K562 (cell line): ENCODE data around the gene AGMO. TPM values are rescaled to one million over a fixed set of nuclear protein-coding genes. Genes with fewer than 3 reads are reported as not detected.

Experiments
- ATAC-seq: fragments of 200-7000 bp; cut with Tn5 transposase; 3 replicates; pipeline ENCODE4 v1.9.1; 2020; ENCODE audit warnings: moderate library complexity
- BruUV-seq: library from RNA; stranded (reverse); fragments of 400-500 nt; replicated peaks from 2 replicates; lab custom pipeline; 2021; lab: Mats Ljungman, UMichigan
- CTCF ChIA-PET: fragments of 300-600 bp; formaldehyde crosslinking; extraction: SDS; loops from one replicate; lab custom pipeline; 2021; ENCODE audit warnings: low intra/inter-chr PET ratio; lab: Yijun Ruan, JAX
- POLR2A ChIA-PET: fragments of 300-600, 350-650 bp; sonication (Branson Sonifier 250); formaldehyde crosslinking; extraction: SDS; loops from one replicate; lab custom pipeline; 2021; ENCODE audit warnings: antibody characterized with exemption, inconsistent platforms; lab: Yijun Ruan, JAX
- DNase-seq, 4 experiments: peaks; one replicate each; pipeline versions ENCODE4 v3.0.0 to v3.0.0-alpha.2; 2011 to 2018; ENCODE audit warnings: low spot score in 3 of 4, mixed read lengths in 3 of 4; ENCODE audit errors: extremely low read depth in 1 of 4
- FAIRE-seq: peaks from 2 replicates; lab custom pipeline; 2011; peaks lifted over from hg19 to GRCh38; lab: Jason Lieb, UNC
- H2AFZ ChIP-seq: 2 replicates; pipeline ENCODE4 v1.6.0; 2011; ENCODE audit warnings: low read depth, low read length, control low read depth, inconsistent platforms
- H3K27ac ChIP-seq: fragments of 200-600 bp; 3 replicates; pipeline ENCODE4 v1.8.0; 2011; ENCODE audit warnings: low read depth, mild to moderate bottlenecking, control low read depth, inconsistent platforms, low read length, moderate library complexity, mixed read lengths; ENCODE audit errors: extremely low read depth
- H3K27me3 ChIP-seq, 2 experiments: fragments of 300-600 bp in 1 of 2; 2 replicates in 1 of 2; 3 replicates in 1 of 2; pipeline versions ENCODE4 v1.6.0 to v1.8.0; 2011; ENCODE audit warnings: inconsistent platforms in 2 of 2, low read length in 2 of 2, mild to moderate bottlenecking in 1 of 2, mixed read lengths in 1 of 2, moderate library complexity in 1 of 2; ENCODE audit not compliant: control insufficient read depth in 2 of 2, insufficient read depth in 2 of 2
- H3K36me3 ChIP-seq: fragments of 300-600 bp; 3 replicates; pipeline ENCODE4 v1.8.0; 2011; ENCODE audit warnings: mild to moderate bottlenecking, low read length, inconsistent platforms; ENCODE audit not compliant: control insufficient read depth, insufficient read depth
- H3K4me1 ChIP-seq, 2 experiments: fragments of 200-600 bp in 1 of 2; replicated peaks in 1 of 2; 2 replicates in 1 of 2; 3 replicates in 1 of 2; pipeline versions ENCODE4 v1.5.1 to v1.8.0; 2011; ENCODE audit warnings: inconsistent platforms in 2 of 2, low read length in 2 of 2, mild to moderate bottlenecking in 1 of 2, mixed read lengths in 1 of 2, moderate library complexity in 1 of 2; ENCODE audit not compliant: control insufficient read depth in 2 of 2, insufficient read depth in 2 of 2
- H3K4me2 ChIP-seq: 2 replicates; pipeline ENCODE4 v1.6.1; 2011; ENCODE audit warnings: low read length, control low read depth, inconsistent platforms, mixed read lengths; ENCODE audit not compliant: insufficient read depth
- H3K4me3 ChIP-seq: fragments of 200-600 bp; sonication (generic), shearing (Covaris generic); 2 replicates; pipeline ENCODE4 v1.5.1; 2016; ENCODE audit warnings: control low read depth, inconsistent platforms
- H3K79me2 ChIP-seq: fragments of 200-600 bp; 3 replicates; pipeline ENCODE4 v1.8.0; 2011; ENCODE audit warnings: low read length, inconsistent platforms; ENCODE audit not compliant: control insufficient read depth, insufficient read depth
- H3K9ac ChIP-seq, 2 experiments: 2 replicates each; pipeline versions ENCODE4 v1.6.0 to v1.6.1; 2011; ENCODE audit warnings: low read depth in 2 of 2, low read length in 2 of 2, control low read depth in 1 of 2, inconsistent platforms in 1 of 2, mild to moderate bottlenecking in 1 of 2, mixed read lengths in 1 of 2; ENCODE audit not compliant: insufficient read depth in 1 of 2
- H3K9me1 ChIP-seq: one replicate; pipeline ENCODE4 v1.6.0; 2011; ENCODE audit warnings: inconsistent platforms, mild to moderate bottlenecking, low read length, moderate library complexity; ENCODE audit not compliant: control insufficient read depth, insufficient read depth
- H3K9me3 ChIP-seq: replicated peaks from 2 replicates; pipeline ENCODE4 v1.5.1; 2011; ENCODE audit warnings: low read depth, low read length, inconsistent platforms; ENCODE audit not compliant: control insufficient read depth, insufficient read depth
- H4K20me1 ChIP-seq: replicated peaks from 2 replicates; pipeline ENCODE4 v1.6.1; 2011; ENCODE audit warnings: low read length, inconsistent platforms, mixed read lengths; ENCODE audit not compliant: control insufficient read depth, insufficient read depth
- FOSL1 ChIP-seq: fragments of 200-800 bp; sonication (Bioruptor generic); conservative IDR thresholded peaks from 2 replicates; pipeline ENCODE4 v1.6.1; 2016; ENCODE audit warnings: missing genetic modification characterization, missing compliant biosample characterization
- GTF3C2 ChIP-seq: IDR thresholded peaks from 3 replicates; pipeline ENCODE4 v1.6.1; 2011; ENCODE audit warnings: borderline replicate concordance, mild to moderate bottlenecking, moderate library complexity; ENCODE audit not compliant: insufficient read length; ENCODE audit errors: extremely low read depth
- HES1 ChIP-seq: fragments of 450-650 bp; IDR thresholded peaks from 2 replicates; pipeline ENCODE4 v1.6.1; 2016; ENCODE audit warnings: low read depth, mild to moderate bottlenecking, moderate library complexity
- POLR2G ChIP-seq: fragments of 200-400 bp; formaldehyde crosslinking; IDR thresholded peaks from 2 replicates; pipeline ENCODE4 v1.6.1; 2017; ENCODE audit warnings: low read depth, mild to moderate bottlenecking, antibody characterized with exemption, low read length, moderate library complexity
- ZNF512 ChIP-seq: IDR thresholded peaks from 2 replicates; pipeline ENCODE4 v1.6.1; 2016; ENCODE audit warnings: missing genetic modification characterization, missing compliant biosample characterization
- ZNF644 ChIP-seq: fragments of 200-800 bp; sonication (Bioruptor generic); IDR thresholded peaks from 2 replicates; pipeline ENCODE4 v1.6.1; 2016; ENCODE audit warnings: low read depth, missing genetic modification characterization, missing compliant biosample characterization
- WGBS: fragments of 100-300 bp; shearing (Covaris generic); methylation state at CpG from one replicate; pipeline ENCODE4 v1.1.6; 2016; ENCODE audit warnings: low coverage, mixed read lengths; ENCODE audit not compliant: insufficient coverage; ENCODE audit errors: missing lambda C conversion rate; 5-methylcytosine and 5-hydroxymethylcytosine counted together
- in situ Hi-C: fragments of 300-500 bp; cut with MboI; formaldehyde crosslinking; loops from 4 replicates; pipeline ENCODE4 v1.15.0; 2018; ENCODE audit warnings: inconsistent platforms, mixed read lengths
- intact Hi-C: fragments of 100-400 bp; cut with micrococcal nuclease; formaldehyde crosslinking; loops from 2 replicates; pipeline ENCODE4 v1.14.2; 2022
- polyA plus RNA-seq, 8 experiments: library from polyadenylated mRNA; depleted of rRNA in 4 of 8; stranded (reverse) in 5 of 8; unstranded in 3 of 8; fragments of >200 nt; fragmentation: Nextera tagmentation in 2 of 8; fragmentation: Illumina TruSeq in 1 of 8; extraction: Ambion mirVana in 2 of 8; extraction: Trizol in 1 of 8; gene quantifications; 2 replicates each; pipeline versions ENCODE4 v1.2.1 to v1.2.3, GENCODE V29; 2011 to 2014; ENCODE audit warnings: inconsistent platforms in 1 of 8, missing spikeins in 1 of 8
- total RNA-seq, 7 experiments: library from RNA; depleted of rRNA in 6 of 7; stranded (reverse); fragments of >200 nt in 6 of 7; fragmentation: Illumina TruSeq in 2 of 7; extraction: Trizol in 2 of 7; gene quantifications; 2 replicates each; pipeline versions ENCODE4 v1.2.1 to v1.2.3, GENCODE V29; 2011 to 2021; ENCODE audit warnings: low replicate concordance in 1 of 7

Gene AGMO
- total and polyA plus RNA-seq, 9 of the 15 experiments (the other 6 are each of a cell fraction or from before 2014, with no cell fraction given), result 0.30 to 1.4 (median 0.69) TPM; not detected in 1

- intact Hi-C loops (no loop called here), in situ Hi-C loops (no loop called here)
- no peak for ATAC-seq
- Histone ChIP-seq H3K4me2 (no peak overlapping the region), H3K27ac (no peak overlapping the region), H3K9me3 (no peaks in the 10 kb centered on the region), H3K9me1 (no peaks in the 10 kb centered on the region), H3K36me3 (no peaks in the 10 kb centered on the region), H3K4me3 (no peak overlapping the region), H3K9ac (no peak overlapping the region), H3K4me1 (no peaks in the 10 kb centered on the region), H4K20me1 (no peaks in the 10 kb centered on the region), H3K27me3 (no peaks in the 10 kb centered on the region), H3K79me2 (no peaks in the 10 kb centered on the region), H2AFZ (no peak overlapping the region)
- POLR2A ChIA-PET, result no interaction called here
- DNase-seq, result no peak
- FAIRE-seq, result no peak
- TF ChIP-seq POLR2G, result no peak
- TF ChIP-seq FOSL1 (tag), result no peak
- CTCF ChIA-PET, result no interaction called here
- 0% methylated on average over 1 of the region's 1 CpG for WGBS
- BruUV-seq, result no TSS peak
Observed at GRCh38 chr7:15175152-15175551, 386.7 kb downstream of the AGMO start.

GRCh38 chr7:15174485-15174884, 387.3 kb downstream of the AGMO start:
- H3K9me1 ChIP-seq, result no peaks in the 10 kb centered on the region
- no peak overlapping the region for H3K9ac ChIP-seq
- no peaks in the 10 kb centered on the region for H3K36me3 ChIP-seq
- no peaks in the 10 kb centered on the region for H4K20me1 ChIP-seq
- ATAC-seq (no peak), FAIRE-seq (no peak), DNase-seq (no peak)
- in situ Hi-C loops, result no loop called here
- intact Hi-C loops, result no loop called here
- ChIA-PET POLR2A (no interaction called here), CTCF (no interaction called here)
- no peak overlapping the region for H3K4me2 ChIP-seq
- TF ChIP-seq ZNF512 (no peak), HES1 (no peak), GTF3C2 (no peak), ZNF644 (tag) (no peak)
- no peaks in the 10 kb centered on the region for H3K9me3 ChIP-seq
- H3K4me3 ChIP-seq, result no peak overlapping the region
- H3K27ac ChIP-seq, result no peak overlapping the region
- H3K4me1 ChIP-seq, result no peaks in the 10 kb centered on the region
- 0% methylated on average over 1 of the region's 1 CpG for WGBS
- no TSS peak for BruUV-seq
- no peaks in the 10 kb centered on the region for H3K27me3 ChIP-seq
- H2AFZ ChIP-seq, result no peak overlapping the region
- H3K79me2 ChIP-seq, result no peaks in the 10 kb centered on the region
